Panc1 (cell line): Measurements from ENCODE around the gene EDN2.

Experiments used
- TF ChIP-seq, protein P1 (sequence below), 2 experiments: IDR thresholded peaks; 2 replicates each; pipeline ENCODE4 v1.6.1; 2011 to 2012; ENCODE audit warnings: low read depth in 2 of 2, control low read depth in 1 of 2, low read length in 1 of 2, mild to moderate bottlenecking in 1 of 2, moderate library complexity in 1 of 2; ENCODE audit not compliant: insufficient read depth in 1 of 2
- TF ChIP-seq, protein P2 (sequence below): fragments of 450-650 bp; IDR thresholded peaks from 2 replicates; pipeline ENCODE4 v1.5.1; 2017; ENCODE audit warnings: mild to moderate bottlenecking

DNA sequence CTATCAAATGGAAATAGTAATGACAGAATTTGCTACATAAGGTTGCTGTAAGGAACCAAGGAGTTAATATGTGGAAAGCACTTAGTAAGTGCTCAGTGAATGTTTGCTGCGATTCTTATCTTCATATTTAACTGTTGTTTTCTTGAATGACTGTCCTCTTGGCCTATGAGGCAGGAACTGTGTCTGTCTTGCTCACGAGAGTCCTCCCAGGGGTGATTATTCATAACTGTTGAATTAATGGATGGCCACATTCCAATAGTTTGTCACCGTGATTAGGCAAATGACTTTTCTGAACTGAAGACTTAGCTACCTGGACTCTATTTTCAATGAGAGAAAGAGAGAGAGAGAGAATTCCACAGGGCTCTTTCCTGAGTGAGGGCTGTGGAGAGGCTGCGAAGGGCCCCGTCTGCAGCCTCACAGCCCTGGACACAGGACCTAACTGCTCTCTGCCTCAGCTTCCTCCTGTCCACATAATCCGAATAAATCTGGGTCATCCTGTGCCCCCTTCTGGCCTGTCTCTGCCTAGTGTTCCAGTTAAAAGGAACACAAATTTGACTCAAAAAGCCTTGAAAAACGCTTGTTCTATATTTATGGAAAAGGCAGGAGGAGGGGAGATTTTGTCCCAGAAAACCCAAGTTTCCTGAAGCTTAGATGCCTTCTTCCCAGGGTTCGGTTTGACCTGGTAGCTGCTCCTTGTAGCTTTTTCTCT, 8.5 kb downstream of the EDN2 start:
- TF ChIP-seq, protein P1, sequence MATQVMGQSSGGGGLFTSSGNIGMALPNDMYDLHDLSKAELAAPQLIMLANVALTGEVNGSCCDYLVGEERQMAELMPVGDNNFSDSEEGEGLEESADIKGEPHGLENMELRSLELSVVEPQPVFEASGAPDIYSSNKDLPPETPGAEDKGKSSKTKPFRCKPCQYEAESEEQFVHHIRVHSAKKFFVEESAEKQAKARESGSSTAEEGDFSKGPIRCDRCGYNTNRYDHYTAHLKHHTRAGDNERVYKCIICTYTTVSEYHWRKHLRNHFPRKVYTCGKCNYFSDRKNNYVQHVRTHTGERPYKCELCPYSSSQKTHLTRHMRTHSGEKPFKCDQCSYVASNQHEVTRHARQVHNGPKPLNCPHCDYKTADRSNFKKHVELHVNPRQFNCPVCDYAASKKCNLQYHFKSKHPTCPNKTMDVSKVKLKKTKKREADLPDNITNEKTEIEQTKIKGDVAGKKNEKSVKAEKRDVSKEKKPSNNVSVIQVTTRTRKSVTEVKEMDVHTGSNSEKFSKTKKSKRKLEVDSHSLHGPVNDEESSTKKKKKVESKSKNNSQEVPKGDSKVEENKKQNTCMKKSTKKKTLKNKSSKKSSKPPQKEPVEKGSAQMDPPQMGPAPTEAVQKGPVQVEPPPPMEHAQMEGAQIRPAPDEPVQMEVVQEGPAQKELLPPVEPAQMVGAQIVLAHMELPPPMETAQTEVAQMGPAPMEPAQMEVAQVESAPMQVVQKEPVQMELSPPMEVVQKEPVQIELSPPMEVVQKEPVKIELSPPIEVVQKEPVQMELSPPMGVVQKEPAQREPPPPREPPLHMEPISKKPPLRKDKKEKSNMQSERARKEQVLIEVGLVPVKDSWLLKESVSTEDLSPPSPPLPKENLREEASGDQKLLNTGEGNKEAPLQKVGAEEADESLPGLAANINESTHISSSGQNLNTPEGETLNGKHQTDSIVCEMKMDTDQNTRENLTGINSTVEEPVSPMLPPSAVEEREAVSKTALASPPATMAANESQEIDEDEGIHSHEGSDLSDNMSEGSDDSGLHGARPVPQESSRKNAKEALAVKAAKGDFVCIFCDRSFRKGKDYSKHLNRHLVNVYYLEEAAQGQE (IDR thresholded peaks at IDR 0.05; ENCODE audit: insufficient read depth in 1 of 2, low read depth in 2 of 2, low read length in 1 of 2) = no peak
- TF ChIP-seq, protein P2, sequence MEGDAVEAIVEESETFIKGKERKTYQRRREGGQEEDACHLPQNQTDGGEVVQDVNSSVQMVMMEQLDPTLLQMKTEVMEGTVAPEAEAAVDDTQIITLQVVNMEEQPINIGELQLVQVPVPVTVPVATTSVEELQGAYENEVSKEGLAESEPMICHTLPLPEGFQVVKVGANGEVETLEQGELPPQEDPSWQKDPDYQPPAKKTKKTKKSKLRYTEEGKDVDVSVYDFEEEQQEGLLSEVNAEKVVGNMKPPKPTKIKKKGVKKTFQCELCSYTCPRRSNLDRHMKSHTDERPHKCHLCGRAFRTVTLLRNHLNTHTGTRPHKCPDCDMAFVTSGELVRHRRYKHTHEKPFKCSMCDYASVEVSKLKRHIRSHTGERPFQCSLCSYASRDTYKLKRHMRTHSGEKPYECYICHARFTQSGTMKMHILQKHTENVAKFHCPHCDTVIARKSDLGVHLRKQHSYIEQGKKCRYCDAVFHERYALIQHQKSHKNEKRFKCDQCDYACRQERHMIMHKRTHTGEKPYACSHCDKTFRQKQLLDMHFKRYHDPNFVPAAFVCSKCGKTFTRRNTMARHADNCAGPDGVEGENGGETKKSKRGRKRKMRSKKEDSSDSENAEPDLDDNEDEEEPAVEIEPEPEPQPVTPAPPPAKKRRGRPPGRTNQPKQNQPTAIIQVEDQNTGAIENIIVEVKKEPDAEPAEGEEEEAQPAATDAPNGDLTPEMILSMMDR = no peak
